Upper lobe of left lung (tissue), 6 donors: ENCODE data around the gene OR52B6. TPM values are rescaled to one million over a fixed set of nuclear protein-coding genes. Genes with fewer than 3 reads are reported as not detected.

ENCODE experiments used
- ATAC-seq, 2 donors: fragments of 200-7000 bp; cut with Tn5 transposase; one replicate each; pipeline ENCODE4 v1.9.1; 2022; ENCODE audit warnings: mild to moderate bottlenecking in 2 of 2, moderate library complexity in 2 of 2; ENCODE audit not compliant: low FRiP score in 2 of 2
- DNase-seq, 2 donors: peaks; one replicate each; pipeline ENCODE4 v3.0.0-alpha.2; 2019 to 2020
- H3K27ac ChIP-seq, 4 donors: fragments of 200-600 bp; sonication (generic); one replicate each; pipeline ENCODE4 v1.5.1; 2016 to 2019
- H3K27me3 ChIP-seq, 4 donors: fragments of 200-600 bp; sonication (generic); one replicate each; pipeline ENCODE4 v1.5.1; 2017 to 2019
- H3K36me3 ChIP-seq, 4 donors: fragments of 200-600 bp; sonication (generic); one replicate each; pipeline ENCODE4 v1.5.1; 2016 to 2019
- H3K4me1 ChIP-seq, 4 donors: fragments of 200-600 bp; sonication (generic); one replicate each; pipeline ENCODE4 v1.5.1; 2018 to 2019
- H3K4me3 ChIP-seq, 4 donors: fragments of 200-600 bp; sonication (generic); one replicate each; pipeline ENCODE4 v1.5.1; 2017 to 2019; ENCODE audit warnings: mild to moderate bottlenecking in 2 of 4, moderate library complexity in 1 of 4
- H3K9me3 ChIP-seq, 4 donors: fragments of 200-600 bp; sonication (generic); one replicate each; pipeline ENCODE4 v1.5.1; 2018 to 2019
- EP300 ChIP-seq, 4 donors: sonication (generic); formaldehyde crosslinking; IDR thresholded peaks; one replicate each; pipeline ENCODE4 v1.5.1; 2017; ENCODE audit warnings: antibody characterized with exemption in 4 of 4, control low read depth in 2 of 4
- POLR2A ChIP-seq, 4 donors: fragments of 450-650 bp; IDR thresholded peaks; one replicate each; pipeline ENCODE4 v1.5.1; 2016 to 2017; ENCODE audit warnings: antibody characterized with exemption in 4 of 4, mild to moderate bottlenecking in 2 of 4
- POLR2AphosphoS5 ChIP-seq, 2 donors: sonication (generic); formaldehyde crosslinking; IDR thresholded peaks; one replicate each; pipeline ENCODE4 v1.5.1; 2017; ENCODE audit warnings: antibody characterized with exemption in 2 of 2
- WGBS, 2 donors: methylation state at CpG; one replicate each; pipeline ENCODE4 v1.1.5; 2017 to 2018; 5-methylcytosine and 5-hydroxymethylcytosine counted together
- total RNA-seq, 6 donors: library from RNA; depleted of rRNA in 4 of 6; stranded (reverse); fragments of >200 nt in 4 of 6; gene quantifications; one replicate each; pipeline versions ENCODE4 v1.1.0 to v1.2.1, GENCODE V29; 2016 to 2021
- TF ChIP-seq, protein P1 (sequence below), 6 experiments: fragments of 450-650 bp in 4 of 6; fragments of 200-600 bp in 2 of 6; sonication (generic) in 2 of 6; IDR thresholded peaks; one replicate each; pipeline ENCODE4 v1.5.1; 2016 to 2019; ENCODE audit warnings: antibody characterized with exemption in 6 of 6
- donor health status: DM: no; HTN: no; CAD: no; lungs with moderate emphysema.
- donor health status: DM: no; HTN: yes; CAD: no; lungs with severe emphysema.

The OR52B6 gene
- total RNA-seq, 6 donors from 2014 or later, result not detected

DNA sequence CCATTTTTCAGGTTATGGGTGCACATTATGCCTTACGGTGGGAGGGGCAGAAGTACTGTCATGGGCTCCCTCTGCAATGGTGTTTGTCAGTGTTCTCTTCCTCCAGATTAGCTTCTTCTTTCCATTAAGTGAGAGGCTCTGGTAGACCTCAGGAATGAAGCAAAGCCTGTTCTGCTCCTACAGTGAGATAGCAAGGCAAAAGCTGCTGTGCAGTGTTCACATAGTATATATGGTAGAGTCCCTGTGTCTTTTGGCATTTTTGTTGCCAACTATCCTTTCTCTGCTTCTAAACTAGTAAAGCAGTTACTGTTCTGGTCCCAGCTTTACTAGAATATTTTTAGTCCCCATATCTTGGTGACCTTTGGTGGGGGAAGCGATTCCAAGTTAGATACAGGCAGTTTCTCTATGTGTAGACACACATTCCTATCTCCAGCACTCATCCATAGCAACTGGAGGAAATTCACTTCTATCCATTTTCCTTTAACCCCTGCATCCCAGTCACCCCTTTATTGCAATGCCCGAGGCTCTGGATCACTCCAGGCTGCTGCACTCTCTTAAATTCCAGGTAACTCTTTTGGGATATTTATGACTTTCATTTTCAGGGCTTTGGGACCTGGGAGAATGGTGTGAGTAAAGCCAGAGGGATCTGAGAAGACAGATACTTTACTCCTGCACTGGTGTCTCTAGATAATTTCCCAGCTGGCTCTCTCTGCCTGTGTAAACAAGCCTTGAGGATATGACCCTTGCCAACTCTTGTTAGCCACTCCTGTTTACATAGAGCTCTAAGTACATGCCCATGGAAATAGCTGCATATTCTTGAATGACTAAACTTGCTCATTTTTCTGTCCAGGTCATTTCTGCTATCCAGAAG is 40.2 kb downstream of the OR52B6 start:
- peak overlapping the region; percentile 49 to 64 (median 58) for H3K27ac ChIP-seq
- 39 to 45% methylated on average over 3 of the region's 3 CpGs for WGBS, 2 donors
- TF ChIP-seq EP300 (IDR thresholded peaks at IDR 0.05) (peak in 1 of 4 donors; percentile 9), POLR2A (IDR thresholded peaks at IDR 0.05) (no peak), POLR2AphosphoS5 (IDR thresholded peaks at IDR 0.05) (peak in 1 of 2 donors; percentile 13)
- TF ChIP-seq, protein P1, sequence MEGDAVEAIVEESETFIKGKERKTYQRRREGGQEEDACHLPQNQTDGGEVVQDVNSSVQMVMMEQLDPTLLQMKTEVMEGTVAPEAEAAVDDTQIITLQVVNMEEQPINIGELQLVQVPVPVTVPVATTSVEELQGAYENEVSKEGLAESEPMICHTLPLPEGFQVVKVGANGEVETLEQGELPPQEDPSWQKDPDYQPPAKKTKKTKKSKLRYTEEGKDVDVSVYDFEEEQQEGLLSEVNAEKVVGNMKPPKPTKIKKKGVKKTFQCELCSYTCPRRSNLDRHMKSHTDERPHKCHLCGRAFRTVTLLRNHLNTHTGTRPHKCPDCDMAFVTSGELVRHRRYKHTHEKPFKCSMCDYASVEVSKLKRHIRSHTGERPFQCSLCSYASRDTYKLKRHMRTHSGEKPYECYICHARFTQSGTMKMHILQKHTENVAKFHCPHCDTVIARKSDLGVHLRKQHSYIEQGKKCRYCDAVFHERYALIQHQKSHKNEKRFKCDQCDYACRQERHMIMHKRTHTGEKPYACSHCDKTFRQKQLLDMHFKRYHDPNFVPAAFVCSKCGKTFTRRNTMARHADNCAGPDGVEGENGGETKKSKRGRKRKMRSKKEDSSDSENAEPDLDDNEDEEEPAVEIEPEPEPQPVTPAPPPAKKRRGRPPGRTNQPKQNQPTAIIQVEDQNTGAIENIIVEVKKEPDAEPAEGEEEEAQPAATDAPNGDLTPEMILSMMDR (IDR thresholded peaks at IDR 0.05), result no peak
- no peaks in the 10 kb centered on the region for H3K36me3 ChIP-seq
- peak; percentile 38 to 79 for ATAC-seq
- H3K9me3 ChIP-seq, result no peaks in the 10 kb centered on the region
- H3K4me3 ChIP-seq, result no peak overlapping the region
- peak in 1 of 2 donors; percentile 42 for DNase-seq
- H3K27me3 ChIP-seq, result no peaks in the 10 kb centered on the region
- H3K4me1 ChIP-seq, result peaks cover 25 to 32% (median 30%) of the 10 kb centered on the region in 4 donors

GRCh38 chr11:5621580-5621979 is 40.9 kb downstream of the OR52B6 start:
- H3K9me3 ChIP-seq, result no peaks in the 10 kb centered on the region
- peaks cover 31 to 39% (median 34%) of the 10 kb centered on the region in 4 donors for H3K4me1 ChIP-seq
- H3K36me3 ChIP-seq, result no peaks in the 10 kb centered on the region
- peak overlapping the region; percentile 49 to 64 (median 58) for H3K27ac ChIP-seq
- ATAC-seq (no peak), DNase-seq (no peak)
- H3K4me3 ChIP-seq, result no peak overlapping the region
- no peak for TF ChIP-seq EP300 (IDR thresholded peaks at IDR 0.05)
- TF ChIP-seq POLR2A (IDR thresholded peaks at IDR 0.05), result no peak
- no peak for TF ChIP-seq POLR2AphosphoS5 (IDR thresholded peaks at IDR 0.05)
- TF ChIP-seq, protein P1 (IDR thresholded peaks at IDR 0.05), result no peak
- H3K27me3 ChIP-seq, result no peaks in the 10 kb centered on the region

- TF ChIP-seq EP300 (IDR thresholded peaks at IDR 0.05), result no peak
- TF ChIP-seq POLR2AphosphoS5 (IDR thresholded peaks at IDR 0.05), result no peak
- TF ChIP-seq, protein P1 (IDR thresholded peaks at IDR 0.05), result no peak
- no peak for TF ChIP-seq POLR2A (IDR thresholded peaks at IDR 0.05)
- H3K4me3 ChIP-seq, result no peak overlapping the region
- 95% methylated on average over 3 of the region's 3 CpGs for WGBS, 2 donors
- H3K27ac ChIP-seq, result no peak overlapping the region
- ATAC-seq (no peak), DNase-seq (no peak)
- H3K27me3 ChIP-seq, result no peaks in the 10 kb centered on the region
- no peaks in the 10 kb centered on the region for H3K9me3 ChIP-seq
- H3K4me1 ChIP-seq, result peaks cover 31 to 39% (median 34%) of the 10 kb centered on the region in 4 donors
- H3K36me3 ChIP-seq, result no peaks in the 10 kb centered on the region
Observed at GRCh38 chr11:5622802-5623201, 42.1 kb downstream of the OR52B6 start.

DNA sequence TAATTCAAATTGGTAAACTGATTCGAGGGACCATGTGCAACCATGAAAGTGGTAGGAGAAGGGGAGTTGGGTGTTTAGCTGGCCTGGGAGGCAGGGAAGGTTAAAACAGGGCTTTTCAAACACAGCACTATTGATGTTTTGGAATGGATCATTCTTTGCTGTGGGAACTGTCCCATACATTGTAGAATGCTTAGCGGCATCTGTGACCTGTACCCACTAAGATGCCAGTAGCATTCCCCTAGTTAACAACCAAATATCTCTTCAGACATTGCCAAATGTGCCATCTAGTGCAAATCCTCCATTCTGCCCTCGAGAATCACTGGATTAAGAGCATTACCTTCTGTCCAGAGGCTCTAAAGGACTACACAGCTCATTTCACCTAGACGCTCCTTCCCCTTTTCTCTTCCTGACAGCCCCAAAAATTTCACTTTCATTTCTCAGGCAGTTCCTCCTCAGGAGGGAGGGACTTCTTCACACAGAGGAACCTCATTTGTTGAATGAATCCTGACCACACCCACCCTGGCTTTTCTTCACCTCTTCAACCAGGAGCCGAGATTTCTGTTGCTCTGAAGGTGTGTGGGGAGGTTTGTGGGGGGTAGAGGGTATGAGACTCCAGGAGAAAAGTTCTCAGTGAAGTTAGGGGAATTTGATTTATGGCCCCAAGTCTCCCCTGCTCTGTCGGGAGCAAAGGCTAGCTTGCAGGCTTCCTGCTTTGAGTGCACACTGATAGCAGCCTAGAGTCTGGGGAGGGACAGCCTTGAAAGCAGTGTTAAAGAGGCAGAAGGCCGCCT is 44.0 kb downstream of the OR52B6 start, which contains the start of gene TRIM34:
TSS of gene TRIM34 (plus strand) at position 513 of the 791 bp plus-strand sequence. CDS start 7,331 bp downstream, outside the sequence.
- no peaks in the 10 kb centered on the region for H3K9me3 ChIP-seq
- peak within 1 kb of the TSS; percentile 20 to 65 (median 60) for H3K4me3 ChIP-seq
- peak within 1 kb of the TSS; percentile 61 to 90 (median 82) for H3K27ac ChIP-seq
- peaks cover 31 to 39% (median 34%) of the 10 kb centered on the region in 4 donors for H3K4me1 ChIP-seq
- TF ChIP-seq POLR2AphosphoS5 (IDR thresholded peaks at IDR 0.05), result peak; percentile 40
- TF ChIP-seq, protein P1 (IDR thresholded peaks at IDR 0.05), result no peak
- peak in 2 of 4 donors; percentile 47 to 66 for TF ChIP-seq POLR2A (IDR thresholded peaks at IDR 0.05)
- ATAC-seq, result peak; percentile 94 to 95
- no peaks in the 10 kb centered on the region for H3K36me3 ChIP-seq
- no peaks in the 10 kb centered on the region for H3K27me3 ChIP-seq
- 11 to 12% methylated on average over 7 of the region's 7 CpGs for WGBS, 2 donors
- DNase-seq, result peak in 1 of 2 donors; percentile 82
